Liver (tissue), 9 donors: ENCODE results near the gene STK32C. TPM values are rescaled to one million over a fixed set of nuclear protein-coding genes. Genes with fewer than 3 reads are reported as not detected.

ENCODE experiments used
- DNase-seq: peaks from one replicate; pipeline ENCODE4 v3.0.0-alpha.2; 2017; ENCODE audit warnings: low spot score
- H3K27ac ChIP-seq, 2 donors: one replicate each; pipeline ENCODE4 v1.7.0; 2013; ENCODE audit warnings: inconsistent platforms in 2 of 2, low read length in 2 of 2, control low read depth in 1 of 2, low read depth in 1 of 2, mild to moderate bottlenecking in 1 of 2
- H3K27me3 ChIP-seq, 4 donors: one replicate each; pipeline versions ENCODE4 v1.6.1 to v1.7.0; 2013; ENCODE audit warnings: low read length in 3 of 4, inconsistent platforms in 1 of 4, mild to moderate bottlenecking in 1 of 4, moderate library complexity in 1 of 4; ENCODE audit not compliant: control insufficient read depth in 4 of 4, insufficient read depth in 4 of 4
- H3K36me3 ChIP-seq, 4 donors: one replicate each; pipeline versions ENCODE4 v1.6.1 to v1.7.0; 2013; ENCODE audit warnings: low read length in 3 of 4, mild to moderate bottlenecking in 3 of 4, low read depth in 1 of 4, moderate library complexity in 1 of 4; ENCODE audit not compliant: control insufficient read depth in 4 of 4, insufficient read depth in 3 of 4
- H3K4me1 ChIP-seq, 4 donors: one replicate each; pipeline versions ENCODE4 v1.6.1 to v1.7.0; 2013; ENCODE audit warnings: low read length in 3 of 4, mild to moderate bottlenecking in 3 of 4, moderate library complexity in 1 of 4; ENCODE audit not compliant: control insufficient read depth in 4 of 4, insufficient read depth in 4 of 4
- H3K4me3 ChIP-seq, 3 donors: one replicate each; pipeline versions ENCODE4 v1.6.1 to v1.7.0; 2013; ENCODE audit warnings: low read length in 3 of 3, control low read depth in 1 of 3, low read depth in 1 of 3, mild to moderate bottlenecking in 1 of 3
- H3K9ac ChIP-seq, 2 donors: one replicate each; pipeline ENCODE4 v1.7.0; 2013; ENCODE audit warnings: low read length in 2 of 2, mild to moderate bottlenecking in 2 of 2, moderate library complexity in 2 of 2, control low read depth in 1 of 2, low read depth in 1 of 2
- H3K9me3 ChIP-seq, 4 donors: one replicate each; pipeline versions ENCODE4 v1.6.1 to v1.7.0; 2013; ENCODE audit warnings: low read length in 3 of 4; ENCODE audit not compliant: control insufficient read depth in 4 of 4
- EGR1 ChIP-seq, 2 donors: IDR thresholded peaks; 2 replicates each; pipeline ENCODE4 v1.6.1; 2016 to 2018; ENCODE audit warnings: antibody characterized with exemption in 2 of 2, low read depth in 2 of 2
- FOXA2 ChIP-seq: IDR thresholded peaks from 2 replicates; pipeline ENCODE4 v1.6.1; 2016; ENCODE audit warnings: antibody characterized with exemption
- HNF4A ChIP-seq, 2 donors: conservative IDR thresholded peaks; 2 replicates each; pipeline ENCODE4 v1.6.1; 2016; ENCODE audit warnings: antibody characterized with exemption in 2 of 2, mild to moderate bottlenecking in 2 of 2
- JUND ChIP-seq, 2 donors: IDR thresholded peaks; 2 replicates each; pipeline ENCODE4 v1.6.1; 2016; ENCODE audit warnings: antibody characterized with exemption in 2 of 2
- YY1 ChIP-seq: IDR thresholded peaks from 2 replicates; pipeline ENCODE4 v1.6.1; 2016; ENCODE audit warnings: antibody characterized with exemption, mild to moderate bottlenecking
- WGBS: extraction: QIAGEN DNeasy Blood & Tissue Kit; methylation state at CpG from one replicate; pipeline ENCODE4 v1.1.7; 2013; 5-methylcytosine and 5-hydroxymethylcytosine counted together
- polyA plus RNA-seq, 2 donors: library from polyadenylated mRNA; stranded (reverse) in 1 of 2; unstranded in 1 of 2; fragments of 200-250 nt in 1 of 2; fragments of >200 nt in 1 of 2; fragmentation: Nextera tagmentation in 1 of 2; extraction: Ambion mirVana in 1 of 2; gene quantifications; one replicate each; pipeline versions ENCODE4 v1.2.1 to v1.2.3, GENCODE V29; 2013 to 2015
- total RNA-seq, 2 donors: library from RNA; depleted of rRNA; stranded (reverse); fragments of >200 nt; gene quantifications; one replicate each; pipeline ENCODE4 v1.2.3, GENCODE V29; 2014
- TF ChIP-seq, protein P1 (sequence below): IDR thresholded peaks from 2 replicates; pipeline ENCODE4 v1.6.1; 2016; ENCODE audit warnings: antibody characterized with exemption, mild to moderate bottlenecking
- TF ChIP-seq, protein P2 (sequence below): IDR thresholded peaks from 2 replicates; pipeline ENCODE4 v1.6.1; 2016; ENCODE audit warnings: antibody characterized with exemption
- TF ChIP-seq, protein P3 (sequence below): IDR thresholded peaks from 2 replicates; pipeline ENCODE4 v1.6.1; 2016; ENCODE audit warnings: antibody characterized with exemption
- TF ChIP-seq, protein P4 (sequence below): fragments of 150-350 bp; IDR thresholded peaks from 2 replicates; pipeline ENCODE4 v1.5.1; 2017; ENCODE audit warnings: improper control_type of control experiment, low read depth, low read length; ENCODE audit not compliant: missing input control
- donor health status: healthy.
- donor health status: healthy.
- donor health status: healthy.
- donor health status: healthy.
- donor health status: healthy.

The STK32C gene
- total and polyA plus RNA-seq, 4 donors = 1.8 to 4.6 (median 2.2) TPM

DNA sequence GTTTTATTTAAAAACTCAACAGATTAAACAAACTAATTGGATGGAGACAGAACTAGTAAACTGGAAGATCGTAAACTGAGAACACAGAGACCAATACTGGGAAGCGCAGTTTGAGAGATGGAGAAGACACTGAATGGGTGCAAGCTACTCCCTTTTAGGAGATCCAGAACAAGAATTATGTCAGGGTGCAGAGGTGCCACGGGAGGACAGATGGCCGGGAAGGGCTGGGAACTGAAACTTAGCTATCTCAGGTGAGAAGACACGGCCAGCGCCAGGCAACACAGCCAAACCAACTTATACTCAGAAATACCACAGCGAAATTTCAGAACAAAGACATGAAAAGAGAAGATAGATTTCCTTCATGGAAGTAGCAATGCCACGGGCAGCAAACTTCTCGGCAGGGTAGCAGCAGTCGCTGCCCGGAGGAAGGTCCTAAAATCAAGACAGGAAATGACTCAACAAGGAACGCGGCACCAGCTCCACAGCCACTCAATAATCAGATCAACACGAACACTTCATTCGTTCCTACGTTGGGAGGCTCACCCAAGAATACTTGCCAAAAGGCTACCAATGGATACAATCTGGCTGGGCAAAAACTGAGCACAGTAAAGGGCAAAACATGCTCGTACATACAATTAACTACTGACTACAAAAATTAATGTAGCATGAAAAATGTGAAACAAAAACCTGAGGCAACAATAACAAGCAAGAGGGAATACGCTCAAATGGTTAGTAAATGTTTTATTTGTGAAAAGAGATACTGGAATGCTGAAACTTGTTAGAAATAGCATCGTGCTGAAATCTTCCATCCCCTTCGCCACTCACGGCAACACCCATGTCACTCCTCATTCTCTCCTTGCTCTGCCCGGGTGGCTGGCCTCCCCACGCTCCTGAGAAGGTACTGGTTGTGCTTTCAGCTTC is 22.1 kb upstream of the STK32C start (continued):
- TF ChIP-seq, protein P1, sequence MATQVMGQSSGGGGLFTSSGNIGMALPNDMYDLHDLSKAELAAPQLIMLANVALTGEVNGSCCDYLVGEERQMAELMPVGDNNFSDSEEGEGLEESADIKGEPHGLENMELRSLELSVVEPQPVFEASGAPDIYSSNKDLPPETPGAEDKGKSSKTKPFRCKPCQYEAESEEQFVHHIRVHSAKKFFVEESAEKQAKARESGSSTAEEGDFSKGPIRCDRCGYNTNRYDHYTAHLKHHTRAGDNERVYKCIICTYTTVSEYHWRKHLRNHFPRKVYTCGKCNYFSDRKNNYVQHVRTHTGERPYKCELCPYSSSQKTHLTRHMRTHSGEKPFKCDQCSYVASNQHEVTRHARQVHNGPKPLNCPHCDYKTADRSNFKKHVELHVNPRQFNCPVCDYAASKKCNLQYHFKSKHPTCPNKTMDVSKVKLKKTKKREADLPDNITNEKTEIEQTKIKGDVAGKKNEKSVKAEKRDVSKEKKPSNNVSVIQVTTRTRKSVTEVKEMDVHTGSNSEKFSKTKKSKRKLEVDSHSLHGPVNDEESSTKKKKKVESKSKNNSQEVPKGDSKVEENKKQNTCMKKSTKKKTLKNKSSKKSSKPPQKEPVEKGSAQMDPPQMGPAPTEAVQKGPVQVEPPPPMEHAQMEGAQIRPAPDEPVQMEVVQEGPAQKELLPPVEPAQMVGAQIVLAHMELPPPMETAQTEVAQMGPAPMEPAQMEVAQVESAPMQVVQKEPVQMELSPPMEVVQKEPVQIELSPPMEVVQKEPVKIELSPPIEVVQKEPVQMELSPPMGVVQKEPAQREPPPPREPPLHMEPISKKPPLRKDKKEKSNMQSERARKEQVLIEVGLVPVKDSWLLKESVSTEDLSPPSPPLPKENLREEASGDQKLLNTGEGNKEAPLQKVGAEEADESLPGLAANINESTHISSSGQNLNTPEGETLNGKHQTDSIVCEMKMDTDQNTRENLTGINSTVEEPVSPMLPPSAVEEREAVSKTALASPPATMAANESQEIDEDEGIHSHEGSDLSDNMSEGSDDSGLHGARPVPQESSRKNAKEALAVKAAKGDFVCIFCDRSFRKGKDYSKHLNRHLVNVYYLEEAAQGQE = no peak
- no peak for TF ChIP-seq JUND (IDR thresholded peaks at IDR 0.05)
- TF ChIP-seq HNF4A (conservative IDR thresholded peaks at IDR 0.05) = no peak
- TF ChIP-seq YY1 = no peak

DNA sequence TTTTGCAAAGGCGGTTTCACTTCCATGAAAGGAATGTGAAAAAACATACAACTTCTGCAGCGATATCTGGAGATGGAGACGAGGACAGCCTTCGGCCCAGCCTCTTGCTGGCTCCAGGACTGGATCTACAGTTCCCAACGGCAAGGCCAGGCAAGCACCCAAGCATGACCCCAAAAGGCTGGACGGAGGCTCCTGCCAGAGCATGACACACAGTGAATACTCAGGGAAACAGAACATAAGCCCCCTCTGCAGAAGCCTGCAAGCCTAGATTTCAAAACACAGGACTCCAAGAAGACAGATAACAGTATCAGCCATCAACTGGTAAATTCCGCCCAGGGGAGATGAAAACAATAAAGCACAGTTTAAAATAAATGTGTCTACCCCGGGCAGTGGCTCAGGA is 21.0 kb upstream of the STK32C start:
- 71% methylated on average over 8 of the region's 8 CpGs for WGBS
- Histone ChIP-seq H3K9ac (no peak overlapping the region), H3K9me3 (no peaks in the 10 kb centered on the region), H3K27ac (no peak overlapping the region), H3K27me3 (no peaks in the 10 kb centered on the region), H3K4me3 (no peak overlapping the region), H3K36me3 (no peaks in the 10 kb centered on the region), H3K4me1 (peaks cover 7 to 19% (median 12%) of the 10 kb centered on the region in 4 donors)
- TF ChIP-seq YY1 (no peak), EGR1 (IDR thresholded peaks at IDR 0.05; ENCODE audit: low read depth in 2 of 2) (no peak), FOXA2 (no peak)
- TF ChIP-seq, protein P2, sequence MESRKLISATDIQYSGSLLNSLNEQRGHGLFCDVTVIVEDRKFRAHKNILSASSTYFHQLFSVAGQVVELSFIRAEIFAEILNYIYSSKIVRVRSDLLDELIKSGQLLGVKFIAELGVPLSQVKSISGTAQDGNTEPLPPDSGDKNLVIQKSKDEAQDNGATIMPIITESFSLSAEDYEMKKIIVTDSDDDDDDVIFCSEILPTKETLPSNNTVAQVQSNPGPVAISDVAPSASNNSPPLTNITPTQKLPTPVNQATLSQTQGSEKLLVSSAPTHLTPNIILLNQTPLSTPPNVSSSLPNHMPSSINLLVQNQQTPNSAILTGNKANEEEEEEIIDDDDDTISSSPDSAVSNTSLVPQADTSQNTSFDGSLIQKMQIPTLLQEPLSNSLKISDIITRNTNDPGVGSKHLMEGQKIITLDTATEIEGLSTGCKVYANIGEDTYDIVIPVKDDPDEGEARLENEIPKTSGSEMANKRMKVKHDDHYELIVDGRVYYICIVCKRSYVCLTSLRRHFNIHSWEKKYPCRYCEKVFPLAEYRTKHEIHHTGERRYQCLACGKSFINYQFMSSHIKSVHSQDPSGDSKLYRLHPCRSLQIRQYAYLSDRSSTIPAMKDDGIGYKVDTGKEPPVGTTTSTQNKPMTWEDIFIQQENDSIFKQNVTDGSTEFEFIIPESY = no peak
- TF ChIP-seq, protein P3, sequence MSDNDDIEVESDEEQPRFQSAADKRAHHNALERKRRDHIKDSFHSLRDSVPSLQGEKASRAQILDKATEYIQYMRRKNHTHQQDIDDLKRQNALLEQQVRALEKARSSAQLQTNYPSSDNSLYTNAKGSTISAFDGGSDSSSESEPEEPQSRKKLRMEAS = no peak
- TF ChIP-seq, protein P4, sequence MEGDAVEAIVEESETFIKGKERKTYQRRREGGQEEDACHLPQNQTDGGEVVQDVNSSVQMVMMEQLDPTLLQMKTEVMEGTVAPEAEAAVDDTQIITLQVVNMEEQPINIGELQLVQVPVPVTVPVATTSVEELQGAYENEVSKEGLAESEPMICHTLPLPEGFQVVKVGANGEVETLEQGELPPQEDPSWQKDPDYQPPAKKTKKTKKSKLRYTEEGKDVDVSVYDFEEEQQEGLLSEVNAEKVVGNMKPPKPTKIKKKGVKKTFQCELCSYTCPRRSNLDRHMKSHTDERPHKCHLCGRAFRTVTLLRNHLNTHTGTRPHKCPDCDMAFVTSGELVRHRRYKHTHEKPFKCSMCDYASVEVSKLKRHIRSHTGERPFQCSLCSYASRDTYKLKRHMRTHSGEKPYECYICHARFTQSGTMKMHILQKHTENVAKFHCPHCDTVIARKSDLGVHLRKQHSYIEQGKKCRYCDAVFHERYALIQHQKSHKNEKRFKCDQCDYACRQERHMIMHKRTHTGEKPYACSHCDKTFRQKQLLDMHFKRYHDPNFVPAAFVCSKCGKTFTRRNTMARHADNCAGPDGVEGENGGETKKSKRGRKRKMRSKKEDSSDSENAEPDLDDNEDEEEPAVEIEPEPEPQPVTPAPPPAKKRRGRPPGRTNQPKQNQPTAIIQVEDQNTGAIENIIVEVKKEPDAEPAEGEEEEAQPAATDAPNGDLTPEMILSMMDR = no peak
- TF ChIP-seq, protein P1 = no peak
- DNase-seq = no peak
